HEK293 (cell line): ENCODE results near the gene GLB1L2.

Source experiments
- CTCF ChIA-PET: fragments of 350-600 bp; formaldehyde crosslinking; extraction: SDS; loops from one replicate; lab custom pipeline; 2021; ENCODE audit warnings: antibody characterized with exemption; lab: Yijun Ruan, JAX
- POLR2A ChIA-PET: fragments of 300-600 bp; formaldehyde crosslinking; extraction: SDS; loops from one replicate; lab custom pipeline; 2020; ENCODE audit warnings: antibody characterized with exemption, inconsistent platforms; lab: Yijun Ruan, JAX
- H3K27ac ChIP-seq: fragments of 200-500 bp; sonication (Bioruptor generic); 2 replicates; pipeline ENCODE4 v1.5.1; 2014; ENCODE audit warnings: low read depth, low read length, control low read depth, inconsistent platforms; ENCODE audit errors: extremely low read depth
- H3K36me3 ChIP-seq, 2 experiments: fragments of 200-500 bp in 1 of 2; sonication (Bioruptor generic) in 1 of 2; 1 replicate in 1 of 2; 2 replicates in 1 of 2; pipeline ENCODE4 v1.5.1; 2014 to 2017; ENCODE audit warnings: inconsistent platforms in 2 of 2, low read length in 2 of 2; ENCODE audit not compliant: control insufficient read depth in 2 of 2, insufficient read depth in 1 of 2
- H3K4me1 ChIP-seq: fragments of 200-500 bp; sonication (Bioruptor generic); 2 replicates; pipeline ENCODE4 v1.5.1; 2014; ENCODE audit warnings: mild to moderate bottlenecking, low read length, inconsistent platforms; ENCODE audit not compliant: control insufficient read depth, insufficient read depth
- H3K4me3 ChIP-seq: 2 replicates; pipeline ENCODE4 v1.5.1; 2011; ENCODE audit warnings: low read depth, mild to moderate bottlenecking, control low read depth, low read length, moderate library complexity
- H3K9me3 ChIP-seq: fragments of 200-500 bp; sonication (Bioruptor generic); 2 replicates; pipeline ENCODE4 v1.5.1; 2014; ENCODE audit warnings: low read depth, low read length, inconsistent platforms; ENCODE audit not compliant: control insufficient read depth, insufficient read depth
- ATF2 ChIP-seq: fragments of 450-650 bp; formaldehyde crosslinking; IDR thresholded peaks from 2 replicates; pipeline ENCODE4 v1.5.1; 2016; ENCODE audit warnings: missing biosample characterization, missing genetic modification characterization, low read depth
- BCL6B ChIP-seq: fragments of 450-650 bp; formaldehyde crosslinking; IDR thresholded peaks from 2 replicates; pipeline ENCODE4 v1.5.1; 2017; ENCODE audit warnings: missing biosample characterization, missing genetic modification characterization
- KLF8 ChIP-seq: fragments of 450-650 bp; formaldehyde crosslinking; IDR thresholded peaks from 2 replicates; pipeline ENCODE4 v1.5.1; 2016; ENCODE audit warnings: missing biosample characterization, missing genetic modification characterization
- PRDM2 ChIP-seq: fragments of 450-650 bp; formaldehyde crosslinking; IDR thresholded peaks from 2 replicates; pipeline ENCODE4 v1.5.1; 2016; ENCODE audit warnings: missing biosample characterization, missing genetic modification characterization, borderline replicate concordance
- RBAK ChIP-seq: fragments of 450-650 bp; formaldehyde crosslinking; IDR thresholded peaks from 2 replicates; pipeline ENCODE4 v1.5.1; 2016; ENCODE audit warnings: missing biosample characterization, missing genetic modification characterization
- ZNF132 ChIP-seq: fragments of 450-650 bp; formaldehyde crosslinking; IDR thresholded peaks from 2 replicates; pipeline ENCODE4 v1.5.1; 2017; ENCODE audit warnings: missing biosample characterization, missing genetic modification characterization, borderline replicate concordance
- ZNF133 ChIP-seq: fragments of 450-650 bp; formaldehyde crosslinking; IDR thresholded peaks from 2 replicates; pipeline ENCODE4 v1.5.1; 2016; ENCODE audit warnings: missing biosample characterization, missing genetic modification characterization
- ZNF155 ChIP-seq: fragments of 450-650 bp; formaldehyde crosslinking; IDR thresholded peaks from 2 replicates; pipeline ENCODE4 v1.5.1; 2016; ENCODE audit warnings: missing biosample characterization, missing genetic modification characterization
- ZNF24 ChIP-seq: fragments of 450-650 bp; formaldehyde crosslinking; IDR thresholded peaks from 2 replicates; pipeline ENCODE4 v1.5.1; 2016; ENCODE audit warnings: missing biosample characterization, missing genetic modification characterization
- ZNF302 ChIP-seq: fragments of 450-650 bp; formaldehyde crosslinking; IDR thresholded peaks from 2 replicates; pipeline ENCODE4 v1.5.1; 2016; ENCODE audit warnings: missing biosample characterization, missing genetic modification characterization, low read depth
- ZNF394 ChIP-seq: fragments of 450-650 bp; formaldehyde crosslinking; IDR thresholded peaks from 2 replicates; pipeline ENCODE4 v1.5.1; 2016; ENCODE audit warnings: missing biosample characterization, missing genetic modification characterization, mild to moderate bottlenecking, moderate library complexity, borderline replicate concordance
- ZNF473 ChIP-seq: fragments of 450-650 bp; formaldehyde crosslinking; IDR thresholded peaks from 2 replicates; pipeline ENCODE4 v1.5.1; 2017; ENCODE audit warnings: missing biosample characterization, missing genetic modification characterization
- ZNF514 ChIP-seq: fragments of 450-650 bp; formaldehyde crosslinking; IDR thresholded peaks from 2 replicates; pipeline ENCODE4 v1.5.1; 2016; ENCODE audit warnings: missing biosample characterization, missing genetic modification characterization
- ZNF701 ChIP-seq: fragments of 450-650 bp; formaldehyde crosslinking; IDR thresholded peaks from 2 replicates; pipeline ENCODE4 v1.5.1; 2016; ENCODE audit warnings: missing biosample characterization, missing genetic modification characterization
- ZNF76 ChIP-seq: fragments of 450-650 bp; formaldehyde crosslinking; IDR thresholded peaks from 2 replicates; pipeline ENCODE4; 2016; ENCODE audit warnings: low read depth, missing biosample characterization, missing genetic modification characterization, borderline replicate concordance
- ZNF843 ChIP-seq: fragments of 450-650 bp; formaldehyde crosslinking; IDR thresholded peaks from 2 replicates; pipeline ENCODE4 v1.5.1; 2016; ENCODE audit warnings: missing biosample characterization, missing genetic modification characterization
- ZXDB ChIP-seq: fragments of 450-650 bp; formaldehyde crosslinking; IDR thresholded peaks from 2 replicates; pipeline ENCODE4 v1.5.1; 2016; ENCODE audit warnings: missing biosample characterization, missing genetic modification characterization

GLB1L2 gene

GRCh38 chr11:134404575-134405341 is 73.0 kb downstream of the GLB1L2 start:
- CTCF ChIA-PET, result no interaction called here

GRCh38 chr11:134405436-134405835 is 73.6 kb downstream of the GLB1L2 start:
- no peak overlapping the region for H3K27ac ChIP-seq
- no peak overlapping the region for H3K4me3 ChIP-seq
- ChIA-PET POLR2A (no interaction called here), CTCF (no interaction called here)
- H3K9me3 ChIP-seq, result no peaks in the 10 kb centered on the region
- no peaks in the 10 kb centered on the region for H3K4me1 ChIP-seq
- TF ChIP-seq ZNF133 (no peak), ZNF701 (tag by site-specific recombination) (no peak), PRDM2 (no peak), ZNF155 (tag by site-specific recombination) (no peak)
- no peaks in the 10 kb centered on the region for H3K36me3 ChIP-seq

More at GRCh38 chr11:134404575-134405341, 73.0 kb downstream of the GLB1L2 start:
- POLR2A ChIA-PET, result no interaction called here
- no peaks in the 10 kb centered on the region for H3K9me3 ChIP-seq
- H3K4me3 ChIP-seq, result no peak overlapping the region
- H3K4me1 ChIP-seq, result no peaks in the 10 kb centered on the region
- H3K27ac ChIP-seq, result no peak overlapping the region
- H3K36me3 ChIP-seq, result no peaks in the 10 kb centered on the region
- TF ChIP-seq ZNF24 (tag by site-specific recombination) (no peak), ZNF473 (tag by site-specific recombination) (no peak), ZNF514 (tag by site-specific recombination) (no peak), BCL6B (tag by site-specific recombination) (no peak), ZNF843 (tag by site-specific recombination) (no peak), ZNF132 (no peak), ZNF302 (tag by site-specific recombination) (no peak), RBAK (tag by site-specific recombination) (no peak), ZNF394 (no peak)

GRCh38 chr11:134405841-134406240 is 74.1 kb downstream of the GLB1L2 start:
- Histone ChIP-seq H3K27ac (no peak overlapping the region), H3K4me1 (no peaks in the 10 kb centered on the region), H3K4me3 (no peak overlapping the region), H3K36me3 (no peaks in the 10 kb centered on the region), H3K9me3 (no peaks in the 10 kb centered on the region)
- POLR2A ChIA-PET, result no interaction called here
- CTCF ChIA-PET, result no interaction called here
- no peak for TF ChIP-seq ZXDB
- TF ChIP-seq ATF2 (tag by site-specific recombination), result no peak
- TF ChIP-seq PRDM2, result no peak
- TF ChIP-seq ZNF76 (tag by site-specific recombination), result no peak
- TF ChIP-seq KLF8 (tag by site-specific recombination), result no peak
